ENCODE measurements around the gene DLGAP1. TPM values are rescaled to one million over a fixed set of nuclear protein-coding genes. Genes with fewer than 3 reads are reported as not detected.

Gene DLGAP1
- total RNA-seq, 1 experiment from 2014 or later = 0.39 TPM

GRCh38 chr18:3875961-3876360, 579.1 kb downstream of the DLGAP1 start:
- ChIA-PET POLR2A (no interaction called here), CTCF (interaction anchor here (0.7 to 1.1 kb wide), 2 partner anchors 9 to 104 kb away, joined by 3 to 5 read pairs; no protein-coding TSS in a partner anchor), RAD21 (ENCODE audit: low non-redundant PET in 1 of 2, low total read pairs in 2 of 2, uncharacterized antibody in 2 of 2, unreplicated experiment in 2 of 2) (no interaction called here)
- BruUV-seq (replicated peaks) = no TSS peak
- peaks cover 67% of the 10 kb centered on the region for H3K27me3 ChIP-seq (ENCODE audit: insufficient read depth, low read length)
- H3K79me2 ChIP-seq (ENCODE audit: insufficient read depth, low read length) = no peaks in the 10 kb centered on the region
- intact Hi-C loops (cut with micrococcal nuclease) = no loop called here
- no peak for TF ChIP-seq SP1 (IDR thresholded peaks at IDR 0.05; ENCODE audit: low read depth)
- no peak for TF ChIP-seq JUND (IDR thresholded peaks at IDR 0.05)
- TF ChIP-seq SRF (IDR thresholded peaks at IDR 0.05; ENCODE audit: low read depth) = no peak
- TF ChIP-seq EGR1 (IDR thresholded peaks at IDR 0.05; ENCODE audit: low read depth) = no peak
- no peak for TF ChIP-seq ZNF274 (IDR thresholded peaks at IDR 0.05; ENCODE audit: low read depth, low read length)
- TF ChIP-seq EZH2 (IDR thresholded peaks at IDR 0.05) = no peak
- TF ChIP-seq ELF1 (IDR thresholded peaks at IDR 0.05; ENCODE audit: borderline replicate concordance, low read depth) = no peak
- no peak for TF ChIP-seq REST (IDR thresholded peaks at IDR 0.05; ENCODE audit: low read depth)
- no peak for TF ChIP-seq ZBTB33 (IDR thresholded peaks at IDR 0.05; ENCODE audit: extremely low read depth, insufficient replicate concordance, low read length)
- no peak for TF ChIP-seq ZFX (IDR thresholded peaks at IDR 0.05)
- no peak for TF ChIP-seq ATF3 (IDR thresholded peaks at IDR 0.05)
- no peak for TF ChIP-seq YY1 (IDR thresholded peaks at IDR 0.05; ENCODE audit: extremely low read depth, insufficient replicate concordance, low read depth, low read length)
- no peak for TF ChIP-seq CBX3 (IDR thresholded peaks at IDR 0.05; ENCODE audit: low read depth)
- TF ChIP-seq CTCF (IDR thresholded peaks at IDR 0.05 in 2 of 3, conservative IDR thresholded peaks at IDR 0.05 in 1 of 3; ENCODE audit: borderline replicate concordance in 1 of 3, insufficient read depth in 1 of 3, low read depth in 2 of 3, low read length in 2 of 3) = no peak
- no peak overlapping the region for H3K9ac ChIP-seq (ENCODE audit: low read length)
- no peak overlapping the region for H3K4me3 ChIP-seq (replicated peaks in 1 of 2; ENCODE audit: low read depth in 1 of 2, low read length in 2 of 2)
- H2AFZ ChIP-seq (ENCODE audit: low read depth, low read length, poor library complexity, severe bottlenecking) = no peak overlapping the region
- no peaks in the 10 kb centered on the region for H3K36me3 ChIP-seq (ENCODE audit: control insufficient read depth in 1 of 2, insufficient read depth in 2 of 2, low read length in 2 of 2)
- H4K20me1 ChIP-seq (ENCODE audit: insufficient read depth) = no peaks in the 10 kb centered on the region
- H3K4me2 ChIP-seq (ENCODE audit: low read length) = no peak overlapping the region
- H3K9me2 ChIP-seq (ENCODE audit: insufficient read depth) = no peaks in the 10 kb centered on the region
- no peaks in the 10 kb centered on the region for H3K4me1 ChIP-seq (ENCODE audit: control insufficient read depth in 1 of 2, insufficient read depth in 2 of 2, low read length in 2 of 2)
- no peak overlapping the region for H3K27ac ChIP-seq (ENCODE audit: low read depth, low read length)
- H3K9me3 ChIP-seq (ENCODE audit: control insufficient read depth in 1 of 2, insufficient read depth in 1 of 2, low read depth in 1 of 2, low read length in 2 of 2) = no peaks in the 10 kb centered on the region
- DNase-seq (ENCODE audit: low read depth, low spot score) (no peak), ATAC-seq (no peak)

Data from HCT116 (cell line).